GM12878 (cell line): ENCODE data around the gene CRTAP. TPM values are rescaled to one million over a fixed set of nuclear protein-coding genes. Genes with fewer than 3 reads are reported as not detected.

Source experiments
- ATAC-seq: fragments of 200-7000 bp; cut with Tn5 transposase; 3 replicates; pipeline ENCODE4 v1.9.1; 2020; ENCODE audit warnings: mild to moderate bottlenecking, moderate library complexity
- BruUV-seq: library from RNA; stranded (reverse); fragments of 400-500 nt; replicated peaks from 2 replicates; lab custom pipeline; 2021; lab: Mats Ljungman, UMichigan
- CTCF ChIA-PET: fragments of 300-600 bp; sonication (Branson Sonifier 250); formaldehyde crosslinking; extraction: SDS; loops from one replicate; lab custom pipeline; 2021; ENCODE audit warnings: inconsistent platforms; lab: Yijun Ruan, JAX
- POLR2A ChIA-PET: fragments of 350-600 bp; formaldehyde crosslinking; extraction: SDS; loops from one replicate; lab custom pipeline; 2021; ENCODE audit warnings: inconsistent platforms; lab: Charles Lee
- RAD21 ChIA-PET: fragments of 300-600 bp; sonication (Branson Sonifier 250); formaldehyde crosslinking; loops from one replicate; lab custom pipeline; 2023; ENCODE audit warnings: antibody characterized with exemption; ENCODE audit not compliant: unreplicated experiment; lab: Charles Lee
- SMC1A ChIA-PET: fragments of 300-600 bp; sonication (Branson Sonifier 250); formaldehyde crosslinking; loops from one replicate; lab custom pipeline; 2023; ENCODE audit not compliant: unreplicated experiment, uncharacterized antibody; lab: Charles Lee
- DNase-seq: peaks from one replicate; pipeline ENCODE4 v3.0.0-alpha.2; 2011; ENCODE audit warnings: low read depth, low spot score
- FAIRE-seq: peaks from 3 replicates; lab custom pipeline; 2011; peaks lifted over from hg19 to GRCh38; lab: Jason Lieb, UNC
- H2AFZ ChIP-seq: 2 replicates; pipeline ENCODE4 v1.6.0; 2011; ENCODE audit warnings: low read depth, low read length, control low read depth; ENCODE audit not compliant: control insufficient read depth
- H3K27ac ChIP-seq: 2 replicates; pipeline ENCODE4 v1.5.1; 2011; ENCODE audit warnings: control low read depth; ENCODE audit not compliant: control insufficient read depth, insufficient read depth
- H3K27me3 ChIP-seq, 2 experiments: replicated peaks in 1 of 2; 2 replicates each; pipeline versions ENCODE4 v1.6.0 to v1.6.1; 2011; ENCODE audit warnings: low read length in 1 of 2; ENCODE audit not compliant: control insufficient read depth in 2 of 2, insufficient read depth in 2 of 2
- H3K36me3 ChIP-seq, 2 experiments: 2 replicates each; pipeline ENCODE4 v1.5.1; 2011; ENCODE audit warnings: low read length in 1 of 2; ENCODE audit not compliant: control insufficient read depth in 2 of 2, insufficient read depth in 2 of 2
- H3K4me1 ChIP-seq: 2 replicates; pipeline ENCODE4 v1.6.1; 2011; ENCODE audit warnings: mild to moderate bottlenecking, low read length, moderate library complexity, mixed read lengths; ENCODE audit not compliant: control insufficient read depth, insufficient read depth
- H3K4me2 ChIP-seq: 2 replicates; pipeline ENCODE4 v1.6.0; 2011; ENCODE audit warnings: control low read depth; ENCODE audit not compliant: control insufficient read depth, insufficient read depth
- H3K4me3 ChIP-seq: fragments of 200-600 bp; sonication (generic); 2 replicates; pipeline ENCODE4 v1.5.1; 2016
- H3K79me2 ChIP-seq: 2 replicates; pipeline ENCODE4 v1.6.0; 2011; ENCODE audit warnings: low read length; ENCODE audit not compliant: control insufficient read depth, insufficient read depth
- H3K9ac ChIP-seq: 2 replicates; pipeline ENCODE4 v1.8.0; 2011; ENCODE audit warnings: low read length, control low read depth, mixed read lengths; ENCODE audit not compliant: control insufficient read depth, insufficient read depth
- H3K9me3 ChIP-seq: replicated peaks from 3 replicates; pipeline ENCODE4 v1.5.1; 2011; ENCODE audit warnings: mild to moderate bottlenecking, low read length; ENCODE audit not compliant: control insufficient read depth, insufficient read depth
- H4K20me1 ChIP-seq: 2 replicates; pipeline ENCODE4 v1.6.0; 2011; ENCODE audit not compliant: control insufficient read depth, insufficient read depth
- CHD1 ChIP-seq: IDR thresholded peaks from 2 replicates; pipeline ENCODE4 v1.6.1; 2012; ENCODE audit warnings: low read depth, low read length, improper control_type of control experiment
- CHD4 ChIP-seq: fragments of 200-600 bp; sonication (generic); IDR thresholded peaks from 2 replicates; pipeline ENCODE4 v1.6.1; 2016; ENCODE audit warnings: mild to moderate bottlenecking
- EZH2 ChIP-seq: IDR thresholded peaks from 2 replicates; pipeline ENCODE4 v1.6.1; 2012; ENCODE audit warnings: low read depth, mild to moderate bottlenecking, control low read depth, inconsistent platforms, low read length, borderline replicate concordance; ENCODE audit not compliant: control insufficient read depth
- FOXM1 ChIP-seq: IDR thresholded peaks from 2 replicates; pipeline ENCODE4 v1.6.1; 2012; ENCODE audit warnings: low read depth, mild to moderate bottlenecking, inconsistent platforms, low read length, moderate library complexity
- HDGF ChIP-seq: fragments of 450-650 bp; IDR thresholded peaks from 2 replicates; pipeline ENCODE4 v1.6.1; 2016; ENCODE audit warnings: antibody characterized with exemption
- IKZF1 ChIP-seq: fragments of 450-650 bp; conservative IDR thresholded peaks from 2 replicates; pipeline ENCODE4 v1.6.1; 2017; ENCODE audit warnings: antibody characterized with exemption, mild to moderate bottlenecking
- IKZF2 ChIP-seq, 2 experiments: fragments of 450-650 bp; IDR thresholded peaks; 2 replicates each; pipeline ENCODE4 v1.6.1; 2017; ENCODE audit warnings: mild to moderate bottlenecking in 2 of 2, moderate library complexity in 2 of 2
- IRF4 ChIP-seq: IDR thresholded peaks from 2 replicates; pipeline ENCODE4 v1.6.1; 2011; ENCODE audit warnings: low read depth, low read length
- MEF2B ChIP-seq: fragments of 450-650 bp; IDR thresholded peaks from 2 replicates; pipeline ENCODE4 v1.6.1; 2018; ENCODE audit warnings: mild to moderate bottlenecking, moderate library complexity; ENCODE audit not compliant: partially characterized antibody, poor library complexity, severe bottlenecking
- MLLT1 ChIP-seq: fragments of 450-650 bp; IDR thresholded peaks from 2 replicates; pipeline ENCODE4 v1.6.1; 2016; ENCODE audit warnings: mild to moderate bottlenecking
- MXI1 ChIP-seq: fragments of 150-350 bp; IDR thresholded peaks from 2 replicates; pipeline ENCODE4 v1.6.1; 2011; ENCODE audit warnings: low read depth, mild to moderate bottlenecking, inconsistent platforms, low read length, improper control_type of control experiment
- MYB ChIP-seq: fragments of 150-350 bp; IDR thresholded peaks from 2 replicates; pipeline ENCODE4 v1.6.1; 2014; ENCODE audit warnings: mild to moderate bottlenecking, low read depth, low read length, borderline replicate concordance
- NBN ChIP-seq: fragments of 450-650 bp; IDR thresholded peaks from 2 replicates; pipeline ENCODE4 v1.6.1; 2016
- NFYA ChIP-seq: IDR thresholded peaks from 2 replicates; pipeline ENCODE4 v1.6.1; 2011; ENCODE audit warnings: low read depth, mild to moderate bottlenecking, low read length, improper control_type of control experiment, borderline replicate concordance
- RAD51 ChIP-seq: fragments of 450-650 bp; IDR thresholded peaks from 2 replicates; pipeline ENCODE4 v1.6.1; 2016; ENCODE audit warnings: moderate library complexity, mild to moderate bottlenecking, inconsistent platforms
- SIX5 ChIP-seq: IDR thresholded peaks from 2 replicates; pipeline ENCODE4 v1.6.1; 2011; ENCODE audit warnings: mild to moderate bottlenecking, low read depth, low read length, moderate library complexity; ENCODE audit not compliant: severe bottlenecking
- YBX1 ChIP-seq: fragments of 450-650 bp; IDR thresholded peaks from 2 replicates; pipeline ENCODE4 v1.6.1; 2016; ENCODE audit warnings: antibody characterized with exemption
- WGBS: methylation state at CpG from one replicate; pipeline ENCODE4 v1.1.6; 2016; ENCODE audit warnings: low lambda C conversion rate; ENCODE audit not compliant: insufficient replicate concordance, insufficient coverage; ENCODE audit errors: missing lambda C conversion rate; 5-methylcytosine and 5-hydroxymethylcytosine counted together
- in situ Hi-C: fragments of 300-500 bp; cut with MboI; formaldehyde crosslinking; loops from 9 replicates; pipeline ENCODE4 v1.14.3; 2018; ENCODE audit warnings: mixed read lengths
- intact Hi-C: fragments of 100-400 bp; cut with micrococcal nuclease; formaldehyde crosslinking; loops from one replicate; pipeline ENCODE4 v1.14.2; 2022; ENCODE audit not compliant: unreplicated experiment
- polyA plus RNA-seq, 11 experiments: library from polyadenylated mRNA; depleted of rRNA in 4 of 11; unstranded in 6 of 11; stranded (reverse) in 5 of 11; fragments of >200 nt; fragmentation: Nextera tagmentation in 4 of 11; fragmentation: Illumina TruSeq in 1 of 11; extraction: Ambion mirVana in 4 of 11; extraction: Trizol in 1 of 11; gene quantifications; 1 replicate in 1 of 11; 2 replicates in 10 of 11; pipeline versions ENCODE4 v1.2.1 to v1.2.3, GENCODE V29; 2011 to 2016; ENCODE audit warnings: inconsistent platforms in 2 of 11, missing spikeins in 2 of 11, low read depth in 1 of 11
- total RNA-seq, 4 experiments: library from RNA; depleted of rRNA in 3 of 4; stranded (reverse); fragments of >200 nt in 3 of 4; fragmentation: Illumina TruSeq in 1 of 4; extraction: Trizol in 1 of 4; gene quantifications; 2 replicates each; pipeline versions ENCODE4 v1.2.1 to v1.2.3, GENCODE V29; 2013 to 2021
- TF ChIP-seq, protein P1 (sequence below): fragments of 450-650 bp; formaldehyde crosslinking; IDR thresholded peaks from 2 replicates; pipeline ENCODE4 v1.4.0; 2020; ENCODE audit warnings: mild to moderate bottlenecking, moderate library complexity
- TF ChIP-seq, protein P2 (sequence below): IDR thresholded peaks from 2 replicates; pipeline ENCODE4 v1.6.1; 2012; ENCODE audit warnings: low read depth, low read length, improper control_type of control experiment

CRTAP gene
- total and polyA plus RNA-seq, 10 of the 15 experiments (the other 5 are each of a cell fraction or from before 2014, with no cell fraction given), result 6.0 to 42.3 (median 23.3) TPM

DNA sequence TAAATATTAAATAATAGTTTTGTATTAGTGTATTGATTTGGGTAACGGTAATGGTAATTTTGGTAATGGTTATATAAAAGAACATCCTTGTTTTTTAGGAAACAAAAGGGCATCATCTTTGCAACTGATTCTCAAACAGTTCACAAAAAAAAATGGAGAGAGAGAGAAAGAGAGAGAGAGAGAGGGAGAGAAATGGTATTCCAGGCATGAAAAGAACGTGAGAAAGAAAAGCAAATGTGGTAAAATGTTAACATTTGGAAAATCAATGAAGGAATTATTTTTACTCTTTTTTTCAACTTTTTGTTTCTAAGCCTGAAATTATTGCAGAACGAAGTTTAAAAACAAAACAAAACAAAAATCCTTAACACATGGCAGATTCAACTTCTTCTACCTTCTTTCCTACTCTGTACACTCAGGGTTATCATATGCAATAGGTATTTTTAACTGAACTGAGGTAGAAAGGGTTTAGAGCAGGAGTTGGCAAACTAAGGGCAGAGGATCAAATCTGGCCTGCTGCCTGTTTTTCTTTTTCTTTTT lies 14.6 kb upstream of the CRTAP start:
- Histone ChIP-seq H3K27ac (no peak overlapping the region), H3K4me1 (no peaks in the 10 kb centered on the region), H3K9me3 (no peaks in the 10 kb centered on the region), H2AFZ (no peak overlapping the region), H4K20me1 (no peaks in the 10 kb centered on the region), H3K27me3 (no peaks in the 10 kb centered on the region), H3K4me2 (no peak overlapping the region), H3K9ac (no peak overlapping the region), H3K36me3 (no peaks in the 10 kb centered on the region), H3K4me3 (no peak overlapping the region), H3K79me2 (peaks cover 16% of the 10 kb centered on the region)
- DNase-seq (no peak), FAIRE-seq (no peak), ATAC-seq (no peak)
- ChIA-PET POLR2A (no interaction called here), RAD21 (no interaction called here), SMC1A (interaction anchor here (0.7 to 1.1 kb wide), 4 partner anchors 25 to 274 kb away, joined by 3 to 4 read pairs (median 3); no protein-coding TSS in a partner anchor), CTCF (no interaction called here)
- BruUV-seq, result no TSS peak
- in situ Hi-C loops (no loop called here), intact Hi-C loops (no loop called here)
- 79% methylated on average over 3 of the region's 3 CpGs for WGBS
- TF ChIP-seq MXI1 (no peak), MEF2B (no peak), SIX5 (no peak), CHD4 (no peak), FOXM1 (no peak), HDGF (no peak), IKZF2 (IDR thresholded peaks at IDR 0.05) (no peak), NFYA (no peak), IRF4 (no peak), IKZF1 (no peak), MYB (no peak), CHD1 (no peak), NBN (no peak), EZH2 (no peak), RAD51 (no peak), MLLT1 (no peak), YBX1 (no peak)
- TF ChIP-seq, protein P1, sequence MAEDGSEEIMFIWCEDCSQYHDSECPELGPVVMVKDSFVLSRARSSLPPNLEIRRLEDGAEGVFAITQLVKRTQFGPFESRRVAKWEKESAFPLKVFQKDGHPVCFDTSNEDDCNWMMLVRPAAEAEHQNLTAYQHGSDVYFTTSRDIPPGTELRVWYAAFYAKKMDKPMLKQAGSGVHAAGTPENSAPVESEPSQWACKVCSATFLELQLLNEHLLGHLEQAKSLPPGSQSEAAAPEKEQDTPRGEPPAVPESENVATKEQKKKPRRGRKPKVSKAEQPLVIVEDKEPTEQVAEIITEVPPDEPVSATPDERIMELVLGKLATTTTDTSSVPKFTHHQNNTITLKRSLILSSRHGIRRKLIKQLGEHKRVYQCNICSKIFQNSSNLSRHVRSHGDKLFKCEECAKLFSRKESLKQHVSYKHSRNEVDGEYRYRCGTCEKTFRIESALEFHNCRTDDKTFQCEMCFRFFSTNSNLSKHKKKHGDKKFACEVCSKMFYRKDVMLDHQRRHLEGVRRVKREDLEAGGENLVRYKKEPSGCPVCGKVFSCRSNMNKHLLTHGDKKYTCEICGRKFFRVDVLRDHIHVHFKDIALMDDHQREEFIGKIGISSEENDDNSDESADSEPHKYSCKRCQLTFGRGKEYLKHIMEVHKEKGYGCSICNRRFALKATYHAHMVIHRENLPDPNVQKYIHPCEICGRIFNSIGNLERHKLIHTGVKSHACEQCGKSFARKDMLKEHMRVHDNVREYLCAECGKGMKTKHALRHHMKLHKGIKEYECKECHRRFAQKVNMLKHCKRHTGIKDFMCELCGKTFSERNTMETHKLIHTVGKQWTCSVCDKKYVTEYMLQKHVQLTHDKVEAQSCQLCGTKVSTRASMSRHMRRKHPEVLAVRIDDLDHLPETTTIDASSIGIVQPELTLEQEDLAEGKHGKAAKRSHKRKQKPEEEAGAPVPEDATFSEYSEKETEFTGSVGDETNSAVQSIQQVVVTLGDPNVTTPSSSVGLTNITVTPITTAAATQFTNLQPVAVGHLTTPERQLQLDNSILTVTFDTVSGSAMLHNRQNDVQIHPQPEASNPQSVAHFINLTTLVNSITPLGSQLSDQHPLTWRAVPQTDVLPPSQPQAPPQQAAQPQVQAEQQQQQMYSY, result no peak
- TF ChIP-seq, protein P2, sequence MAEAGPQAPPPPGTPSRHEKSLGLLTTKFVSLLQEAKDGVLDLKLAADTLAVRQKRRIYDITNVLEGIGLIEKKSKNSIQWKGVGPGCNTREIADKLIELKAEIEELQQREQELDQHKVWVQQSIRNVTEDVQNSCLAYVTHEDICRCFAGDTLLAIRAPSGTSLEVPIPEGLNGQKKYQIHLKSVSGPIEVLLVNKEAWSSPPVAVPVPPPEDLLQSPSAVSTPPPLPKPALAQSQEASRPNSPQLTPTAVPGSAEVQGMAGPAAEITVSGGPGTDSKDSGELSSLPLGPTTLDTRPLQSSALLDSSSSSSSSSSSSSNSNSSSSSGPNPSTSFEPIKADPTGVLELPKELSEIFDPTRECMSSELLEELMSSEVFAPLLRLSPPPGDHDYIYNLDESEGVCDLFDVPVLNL, result no peak
- TF ChIP-seq, all 136 proteins: peak for 0
